ENCODE results near the gene ZBTB7C.

DNA sequence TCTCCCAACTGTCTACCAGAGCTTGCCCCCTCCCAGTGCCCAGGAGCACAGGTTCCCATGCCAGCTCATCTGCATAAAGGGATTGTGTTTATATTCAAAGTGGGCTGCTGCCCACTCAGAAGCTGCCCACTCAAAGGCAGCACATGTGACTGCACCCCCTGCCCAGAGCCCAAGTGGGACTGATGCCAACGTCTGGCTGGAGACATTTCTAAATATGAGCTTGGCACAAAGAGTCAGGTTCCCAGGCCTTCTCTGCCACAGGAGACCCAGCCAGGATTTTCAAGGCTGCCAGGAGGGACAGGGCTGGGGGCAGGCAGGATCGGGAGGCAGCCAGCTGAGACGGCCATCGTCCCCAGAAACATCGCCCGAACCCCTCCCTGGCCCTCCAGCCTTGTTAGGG is 67.1 kb downstream of the ZBTB7C start:
- TF ChIP-seq, protein P1, sequence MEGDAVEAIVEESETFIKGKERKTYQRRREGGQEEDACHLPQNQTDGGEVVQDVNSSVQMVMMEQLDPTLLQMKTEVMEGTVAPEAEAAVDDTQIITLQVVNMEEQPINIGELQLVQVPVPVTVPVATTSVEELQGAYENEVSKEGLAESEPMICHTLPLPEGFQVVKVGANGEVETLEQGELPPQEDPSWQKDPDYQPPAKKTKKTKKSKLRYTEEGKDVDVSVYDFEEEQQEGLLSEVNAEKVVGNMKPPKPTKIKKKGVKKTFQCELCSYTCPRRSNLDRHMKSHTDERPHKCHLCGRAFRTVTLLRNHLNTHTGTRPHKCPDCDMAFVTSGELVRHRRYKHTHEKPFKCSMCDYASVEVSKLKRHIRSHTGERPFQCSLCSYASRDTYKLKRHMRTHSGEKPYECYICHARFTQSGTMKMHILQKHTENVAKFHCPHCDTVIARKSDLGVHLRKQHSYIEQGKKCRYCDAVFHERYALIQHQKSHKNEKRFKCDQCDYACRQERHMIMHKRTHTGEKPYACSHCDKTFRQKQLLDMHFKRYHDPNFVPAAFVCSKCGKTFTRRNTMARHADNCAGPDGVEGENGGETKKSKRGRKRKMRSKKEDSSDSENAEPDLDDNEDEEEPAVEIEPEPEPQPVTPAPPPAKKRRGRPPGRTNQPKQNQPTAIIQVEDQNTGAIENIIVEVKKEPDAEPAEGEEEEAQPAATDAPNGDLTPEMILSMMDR (conservative IDR thresholded peaks at IDR 0.05 in 1 of 2, IDR thresholded peaks at IDR 0.05 in 1 of 2; ENCODE audit: extremely low read depth in 1 of 2, insufficient read depth in 1 of 2, low read depth in 1 of 2, low read length in 2 of 2): no peak
- TF ChIP-seq EZH2 (IDR thresholded peaks at IDR 0.05; ENCODE audit: borderline replicate concordance, low read length): no peak

All from mammary epithelial cell (primary cell).